ENCODE measurements around the gene ZNF215.

DNA sequence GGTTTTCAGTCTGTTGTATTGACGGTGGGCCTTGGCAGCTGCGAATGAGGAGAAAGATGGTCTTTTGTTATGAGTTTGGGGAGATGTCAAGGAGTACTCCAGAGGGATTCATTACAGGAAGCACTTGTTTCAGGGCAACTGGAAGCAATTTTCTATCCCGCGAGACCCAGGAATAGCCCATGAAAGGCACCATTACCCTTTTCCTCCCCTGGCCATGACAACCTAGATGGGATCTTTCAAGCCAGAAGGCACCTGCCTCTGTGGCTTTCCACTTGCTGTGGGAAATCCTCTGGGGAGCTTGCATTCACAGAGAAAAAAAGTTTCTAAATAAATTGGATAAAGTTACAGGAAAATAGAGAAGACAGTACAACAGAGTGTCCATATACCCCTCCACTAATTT, 2.7 kb downstream of the ZNF215 start:
- TF ChIP-seq, protein P1, sequence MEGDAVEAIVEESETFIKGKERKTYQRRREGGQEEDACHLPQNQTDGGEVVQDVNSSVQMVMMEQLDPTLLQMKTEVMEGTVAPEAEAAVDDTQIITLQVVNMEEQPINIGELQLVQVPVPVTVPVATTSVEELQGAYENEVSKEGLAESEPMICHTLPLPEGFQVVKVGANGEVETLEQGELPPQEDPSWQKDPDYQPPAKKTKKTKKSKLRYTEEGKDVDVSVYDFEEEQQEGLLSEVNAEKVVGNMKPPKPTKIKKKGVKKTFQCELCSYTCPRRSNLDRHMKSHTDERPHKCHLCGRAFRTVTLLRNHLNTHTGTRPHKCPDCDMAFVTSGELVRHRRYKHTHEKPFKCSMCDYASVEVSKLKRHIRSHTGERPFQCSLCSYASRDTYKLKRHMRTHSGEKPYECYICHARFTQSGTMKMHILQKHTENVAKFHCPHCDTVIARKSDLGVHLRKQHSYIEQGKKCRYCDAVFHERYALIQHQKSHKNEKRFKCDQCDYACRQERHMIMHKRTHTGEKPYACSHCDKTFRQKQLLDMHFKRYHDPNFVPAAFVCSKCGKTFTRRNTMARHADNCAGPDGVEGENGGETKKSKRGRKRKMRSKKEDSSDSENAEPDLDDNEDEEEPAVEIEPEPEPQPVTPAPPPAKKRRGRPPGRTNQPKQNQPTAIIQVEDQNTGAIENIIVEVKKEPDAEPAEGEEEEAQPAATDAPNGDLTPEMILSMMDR (IDR thresholded peaks at IDR 0.05; ENCODE audit: insufficient read depth, low read depth, low read length) = no peak
- no peak for TF ChIP-seq EZH2 (IDR thresholded peaks at IDR 0.05; ENCODE audit: insufficient read depth, low read length)
